Measurements from ENCODE around the gene APH1B.
"Not testable (repeated sequence)": the region's sequence is repeated elsewhere in the genome, so short reads cannot be mapped to it uniquely, and the experiment has no call there.

The APH1B gene

GRCh38 chr15:63277038-63277892 lies at the start of gene APH1B:
Gene APH1B, plus strand, starts transcription at chr15:63277605. Its CDS starts 19 bp downstream, at chr15:63277624.
- in situ Hi-C loops (cut with MboI; ENCODE audit: low sequenced_read_pairs) = no loop called here

GRCh38 chr15:63227689-63228088 lies 49.7 kb upstream of the APH1B start:
- in situ Hi-C loops (cut with MboI; ENCODE audit: low sequenced_read_pairs) = no loop called here

GRCh38 chr15:63231206-63231605 lies 46.2 kb upstream of the APH1B start:
- in situ Hi-C loops (cut with MboI; ENCODE audit: low sequenced_read_pairs) = no loop called here

GRCh38 chr15:63231706-63232105 lies 45.7 kb upstream of the APH1B start:
- in situ Hi-C loops (cut with MboI; ENCODE audit: low sequenced_read_pairs) = no loop called here

GRCh38 chr15:63232405-63232804 lies 45.0 kb upstream of the APH1B start:
- in situ Hi-C loops (cut with MboI; ENCODE audit: low sequenced_read_pairs) = no loop called here

GRCh38 chr15:63232943-63233342 lies 44.5 kb upstream of the APH1B start:
- in situ Hi-C loops (cut with MboI; ENCODE audit: low sequenced_read_pairs) = no loop called here

- in situ Hi-C loops (cut with MboI; ENCODE audit: low sequenced_read_pairs) = no loop called here
These were observed 43.6 kb upstream of the APH1B start for GRCh38 chr15:63233667-63234423.

- in situ Hi-C loops (cut with MboI; ENCODE audit: low sequenced_read_pairs) = no loop called here
These were observed 42.9 kb upstream of the APH1B start for GRCh38 chr15:63234451-63234870.

GRCh38 chr15:63236272-63236671 lies 41.1 kb upstream of the APH1B start:
- in situ Hi-C loops (cut with MboI; ENCODE audit: low sequenced_read_pairs) = no loop called here

GRCh38 chr15:63237086-63237485 lies 40.3 kb upstream of the APH1B start:
- in situ Hi-C loops (cut with MboI; ENCODE audit: low sequenced_read_pairs) = not testable (repeated sequence)

GRCh38 chr15:63238171-63238570 lies 39.2 kb upstream of the APH1B start:
- in situ Hi-C loops (cut with MboI; ENCODE audit: low sequenced_read_pairs) = no loop called here

GRCh38 chr15:63238796-63239195 lies 38.6 kb upstream of the APH1B start:
- in situ Hi-C loops (cut with MboI; ENCODE audit: low sequenced_read_pairs) = no loop called here

GRCh38 chr15:63240109-63240508 lies 37.3 kb upstream of the APH1B start:
- in situ Hi-C loops (cut with MboI; ENCODE audit: low sequenced_read_pairs) = no loop called here

GRCh38 chr15:63241316-63241715 lies 36.1 kb upstream of the APH1B start:
- in situ Hi-C loops (cut with MboI; ENCODE audit: low sequenced_read_pairs) = no loop called here

GRCh38 chr15:63243101-63243500 lies 34.3 kb upstream of the APH1B start:
- in situ Hi-C loops (cut with MboI; ENCODE audit: low sequenced_read_pairs) = no loop called here

- in situ Hi-C loops (cut with MboI; ENCODE audit: low sequenced_read_pairs) = no loop called here
These were observed 33.6 kb upstream of the APH1B start for GRCh38 chr15:63243776-63244175.

GRCh38 chr15:63244399-63244798 lies 33.0 kb upstream of the APH1B start:
- in situ Hi-C loops (cut with MboI; ENCODE audit: low sequenced_read_pairs) = no loop called here

- in situ Hi-C loops (cut with MboI; ENCODE audit: low sequenced_read_pairs) = no loop called here
These were observed 32.3 kb upstream of the APH1B start for GRCh38 chr15:63244976-63245645.

GRCh38 chr15:63246691-63247469 lies 30.5 kb upstream of the APH1B start:
- in situ Hi-C loops (cut with MboI; ENCODE audit: low sequenced_read_pairs) = no loop called here

GRCh38 chr15:63250312-63250965 lies 27.0 kb upstream of the APH1B start:
- in situ Hi-C loops (cut with MboI; ENCODE audit: low sequenced_read_pairs) = no loop called here
